Smooth muscle cell of bladder (primary cell): ENCODE measurements around the gene CSKMT. TPM values are rescaled to one million over a fixed set of nuclear protein-coding genes. Genes with fewer than 3 reads are reported as not detected.

ENCODE experiments used
- total RNA-seq: library from RNA; depleted of rRNA; stranded (reverse); fragments of >200 nt; gene quantifications from 2 replicates; pipeline ENCODE4 v1.2.3, GENCODE V29; 2014

The CSKMT gene, protein sequence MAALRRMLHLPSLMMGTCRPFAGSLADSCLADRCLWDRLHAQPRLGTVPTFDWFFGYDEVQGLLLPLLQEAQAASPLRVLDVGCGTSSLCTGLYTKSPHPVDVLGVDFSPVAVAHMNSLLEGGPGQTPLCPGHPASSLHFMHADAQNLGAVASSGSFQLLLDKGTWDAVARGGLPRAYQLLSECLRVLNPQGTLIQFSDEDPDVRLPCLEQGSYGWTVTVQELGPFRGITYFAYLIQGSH
- total RNA-seq, result 7.4 and 7.5 TPM in 2 replicates

DNA sequence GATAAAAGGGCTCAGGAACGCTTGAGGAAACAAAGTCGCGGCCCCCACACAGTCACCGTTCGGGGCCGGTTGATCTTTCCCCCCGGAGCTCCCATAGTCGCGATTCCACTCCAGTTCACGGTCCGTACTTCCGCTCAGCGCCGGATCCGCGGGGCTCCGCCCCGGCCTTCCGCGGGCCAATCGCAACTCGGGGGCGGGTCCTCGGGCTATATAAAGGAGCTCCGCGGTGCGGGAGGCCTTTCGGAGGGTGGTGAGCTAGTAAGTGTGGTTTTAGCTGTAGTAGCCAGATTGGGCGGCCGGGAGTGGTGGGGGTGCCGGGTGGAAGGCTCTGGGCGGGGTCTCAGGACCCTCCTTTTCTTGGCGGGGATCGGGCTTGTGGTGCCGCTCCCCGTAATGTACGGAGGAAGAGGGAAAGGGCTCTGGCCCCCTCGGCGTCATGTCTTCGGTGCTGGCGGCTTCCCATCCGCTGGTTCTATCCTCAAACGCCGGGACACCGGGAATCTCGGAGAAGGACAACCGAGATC is at the start of gene CSKMT, which contains the start of gene C11orf98:
Gene CSKMT (plus strand): TSS at position 238 of the 524 bp plus-strand sequence. CDS start 568 bp downstream, outside the sequence.
Gene C11orf98 (minus strand): TSS at position 136 of the 524 bp plus-strand sequence. CDS start 41 bp downstream, at position 95.

DNA sequence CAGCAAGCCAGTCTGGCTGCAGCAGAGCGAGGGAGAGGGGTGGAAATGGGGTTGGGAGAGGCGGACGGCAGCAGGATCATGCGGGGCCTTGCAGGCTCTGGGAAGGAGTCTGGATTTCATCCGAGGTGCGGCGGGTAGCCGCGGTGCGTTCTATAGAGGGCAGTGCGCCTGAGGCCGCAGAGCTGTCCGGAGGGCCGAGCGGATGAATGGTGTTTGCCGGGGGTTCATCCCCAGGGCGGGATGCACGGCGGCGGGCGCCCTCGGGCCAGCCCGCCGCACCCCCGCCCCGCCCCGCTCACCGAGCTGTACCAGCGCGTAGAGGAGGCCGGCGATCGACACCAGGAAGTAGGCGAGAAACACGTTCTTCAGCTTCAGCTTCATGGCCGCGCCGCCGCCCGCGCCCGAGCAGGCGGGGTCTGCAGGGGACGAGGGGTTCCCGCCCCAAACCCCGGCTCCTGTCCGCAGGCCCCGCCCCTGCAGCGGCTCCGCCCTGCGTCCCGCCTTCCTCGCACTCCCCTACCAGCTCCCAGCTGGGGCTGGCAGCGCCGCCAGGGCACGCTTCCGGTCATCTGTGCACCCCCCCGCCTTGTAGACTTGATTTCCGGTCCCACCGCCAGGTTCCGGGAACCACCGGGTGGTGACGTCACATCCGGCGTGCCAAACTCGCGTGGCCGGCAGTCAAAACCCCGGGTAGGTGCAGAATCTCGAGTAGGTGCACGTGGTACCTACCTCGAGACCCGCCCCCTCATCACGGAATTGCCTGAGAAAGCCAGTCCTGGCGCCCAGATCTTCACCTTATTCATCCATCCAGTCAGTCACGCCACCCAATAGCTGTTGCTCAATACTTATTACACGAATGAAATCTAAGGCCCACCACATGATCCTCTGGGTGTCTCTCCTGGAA is 43.3 kb upstream of the CSKMT start, which contains the start of gene B3GAT3:
Gene B3GAT3 (minus strand): TSS at position 420 of the 904 bp plus-strand sequence. CDS start 39 bp downstream, at position 381.

DNA sequence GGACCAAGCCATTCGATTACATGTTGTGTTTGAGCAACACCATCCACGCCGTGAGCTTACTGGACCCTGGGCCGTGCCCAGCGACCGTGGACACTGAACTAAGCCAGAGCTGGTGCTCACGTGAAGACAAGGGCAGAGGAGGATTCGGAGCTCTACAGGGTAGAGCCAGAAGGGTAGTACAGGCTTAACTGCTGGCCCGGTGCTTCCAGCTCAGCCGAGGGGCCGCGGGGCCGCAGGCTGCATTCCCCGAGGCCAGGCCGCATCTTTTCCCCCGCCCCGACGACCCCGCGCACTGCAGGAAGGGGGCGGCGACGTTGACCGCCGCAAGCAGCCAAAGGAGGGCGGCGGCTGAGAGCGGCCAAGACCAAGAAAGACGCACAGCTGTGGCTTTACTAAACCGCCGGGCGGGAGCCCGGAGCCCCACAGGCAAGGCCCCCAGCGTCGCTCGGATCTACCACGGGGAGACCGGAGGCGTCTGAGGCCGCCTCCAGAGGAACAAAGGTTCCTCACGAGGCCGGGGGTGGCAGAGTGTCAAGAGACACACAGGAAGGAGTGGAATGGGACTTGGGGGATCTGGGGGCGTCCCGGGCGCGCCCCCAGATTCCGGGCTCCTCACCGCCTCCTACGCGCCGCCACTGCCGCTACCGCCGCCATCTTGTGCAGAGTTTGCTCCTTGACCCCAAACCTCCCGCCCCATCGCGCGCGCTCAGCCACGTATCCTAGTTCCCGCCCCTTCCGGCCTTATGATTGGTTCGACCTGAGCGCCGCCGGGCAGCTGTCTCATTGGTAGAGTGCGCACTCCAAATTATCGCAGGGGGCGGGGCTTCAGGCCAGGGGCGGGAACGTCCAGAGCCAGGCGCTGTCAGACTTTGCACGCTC is 18.9 kb upstream of the CSKMT start, which contains the start of gene GANAB:
Gene GANAB (minus strand): TSS at position 668 of the 879 bp plus-strand sequence. CDS start 14 bp downstream, at position 654.

DNA sequence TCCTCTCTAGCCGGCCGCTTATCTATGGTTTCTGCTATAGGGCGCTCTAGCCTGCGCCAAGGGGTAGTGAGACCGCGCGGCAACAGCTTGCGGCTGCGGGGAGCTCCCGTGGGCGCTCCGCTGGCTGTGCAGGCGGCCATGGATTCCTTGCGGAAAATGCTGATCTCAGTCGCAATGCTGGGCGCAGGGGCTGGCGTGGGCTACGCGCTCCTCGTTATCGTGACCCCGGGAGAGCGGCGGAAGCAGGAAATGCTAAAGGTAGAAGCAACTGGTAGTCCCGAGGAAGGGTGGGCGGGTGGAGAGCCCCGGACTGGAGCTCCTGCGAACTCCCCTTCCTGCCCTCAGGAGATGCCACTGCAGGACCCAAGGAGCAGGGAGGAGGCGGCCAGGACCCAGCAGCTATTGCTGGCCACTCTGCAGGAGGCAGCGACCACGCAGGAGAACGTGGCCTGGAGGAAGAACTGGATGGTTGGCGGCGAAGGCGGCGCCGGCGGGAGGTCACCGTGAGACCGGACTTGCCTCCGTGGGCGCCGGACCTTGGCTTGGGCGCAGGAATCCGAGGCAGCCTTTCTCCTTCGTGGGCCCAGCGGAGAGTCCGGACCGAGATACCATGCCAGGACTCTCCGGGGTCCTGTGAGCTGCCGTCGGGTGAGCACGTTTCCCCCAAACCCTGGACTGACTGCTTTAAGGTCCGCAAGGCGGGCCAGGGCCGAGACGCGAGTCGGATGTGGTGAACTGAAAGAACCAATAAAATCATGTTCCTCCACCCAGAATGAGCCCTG is 6.7 kb downstream of the CSKMT start, which contains the start of the genes LBHD1 and UQCC3:
Gene LBHD1 (minus strand): TSS at position 660 of the 782 bp plus-strand sequence. CDS start 2,236 bp downstream, outside the sequence.
Gene UQCC3 (plus strand): TSS at position 66 of the 782 bp plus-strand sequence. CDS start 73 bp downstream, at position 139.

DNA sequence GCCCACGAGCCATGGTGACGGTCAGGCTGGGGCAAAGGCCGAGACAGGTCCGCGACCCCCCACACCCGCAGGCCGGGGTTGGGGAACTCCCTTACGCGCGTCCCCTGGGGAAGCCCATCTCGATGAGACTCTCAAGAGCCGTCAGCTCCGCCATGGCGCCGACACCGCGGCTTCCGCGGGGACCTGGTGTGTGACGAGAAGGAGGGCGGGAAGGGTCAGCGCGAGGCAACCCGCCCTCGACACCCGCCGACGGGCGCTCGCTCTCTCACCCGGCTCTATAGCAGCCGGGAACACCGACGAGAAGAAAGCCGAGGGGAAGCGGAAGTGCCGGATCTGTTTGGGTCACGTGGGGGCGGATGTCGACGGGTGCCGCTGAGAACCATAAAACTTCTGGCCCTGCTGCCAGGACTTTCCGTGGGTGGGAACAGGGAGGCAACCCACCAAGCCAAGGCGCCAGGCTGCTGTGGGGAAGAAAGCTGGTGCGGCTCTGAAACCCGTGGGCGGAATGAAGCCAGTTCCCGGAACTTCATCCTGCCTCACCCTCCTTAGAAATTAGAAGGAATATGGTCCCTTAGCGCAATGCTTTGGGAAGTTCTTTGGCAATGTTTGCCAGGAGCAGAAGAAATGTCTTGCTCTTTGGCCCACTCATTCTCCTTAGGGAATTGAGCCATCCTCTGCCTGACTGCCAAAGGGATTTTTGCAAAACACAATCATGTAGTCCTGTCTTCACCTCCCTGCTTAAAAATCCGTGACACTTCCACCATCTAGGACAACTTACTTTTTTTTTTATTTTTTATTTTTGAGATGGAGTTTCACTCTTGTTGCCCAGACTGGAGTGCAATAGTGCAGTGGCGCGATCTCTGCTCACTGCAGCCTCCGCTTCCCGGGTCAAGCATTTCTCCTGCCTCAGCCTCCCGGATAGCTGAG is 13.9 kb downstream of the CSKMT start, which contains the start of gene UBXN1:
Gene UBXN1 (minus strand): TSS at position 304 of the 927 bp plus-strand sequence. CDS start 150 bp downstream, at position 154.

DNA sequence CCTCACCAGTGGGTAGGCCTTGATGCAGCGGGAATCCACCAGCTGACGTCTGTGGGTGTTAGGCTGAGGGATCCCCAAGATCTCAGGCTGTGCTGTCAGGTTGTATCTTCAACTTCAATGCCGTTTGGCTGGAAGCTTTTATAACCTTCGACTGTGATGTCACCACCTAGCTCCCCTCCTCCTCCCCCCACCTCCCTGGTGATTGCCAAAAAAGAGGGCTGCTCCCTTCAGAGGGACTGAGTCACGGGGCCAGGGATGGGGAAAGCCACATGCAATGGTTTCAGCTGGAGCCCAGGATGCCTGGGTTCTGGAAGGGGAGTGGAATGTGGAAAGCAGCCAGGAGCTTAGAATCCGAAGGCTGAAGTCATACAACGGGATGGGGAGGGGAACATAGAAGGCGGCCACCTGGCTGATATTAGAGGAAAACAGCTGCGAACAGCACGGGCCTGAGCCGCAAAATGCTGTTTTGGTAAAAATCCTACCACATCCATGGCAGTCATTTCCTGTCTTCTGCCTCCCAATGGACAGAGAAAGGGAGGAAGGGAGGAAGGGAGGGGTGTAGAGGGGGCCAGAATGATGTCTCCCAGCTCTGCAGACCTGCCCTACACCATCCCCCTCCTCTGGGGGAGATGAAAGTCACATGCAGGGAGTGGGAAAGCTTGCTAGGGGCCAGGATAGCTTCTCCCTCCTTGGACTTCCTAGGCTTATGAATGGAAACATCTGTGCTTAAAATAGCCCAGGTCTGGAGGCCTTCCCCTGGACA is 24.5 kb downstream of the CSKMT start, which contains the start of gene LRRN4CL:
Gene LRRN4CL (minus strand): TSS at position 110 of the 763 bp plus-strand sequence. CDS start 1,022 bp downstream, outside the sequence.

DNA sequence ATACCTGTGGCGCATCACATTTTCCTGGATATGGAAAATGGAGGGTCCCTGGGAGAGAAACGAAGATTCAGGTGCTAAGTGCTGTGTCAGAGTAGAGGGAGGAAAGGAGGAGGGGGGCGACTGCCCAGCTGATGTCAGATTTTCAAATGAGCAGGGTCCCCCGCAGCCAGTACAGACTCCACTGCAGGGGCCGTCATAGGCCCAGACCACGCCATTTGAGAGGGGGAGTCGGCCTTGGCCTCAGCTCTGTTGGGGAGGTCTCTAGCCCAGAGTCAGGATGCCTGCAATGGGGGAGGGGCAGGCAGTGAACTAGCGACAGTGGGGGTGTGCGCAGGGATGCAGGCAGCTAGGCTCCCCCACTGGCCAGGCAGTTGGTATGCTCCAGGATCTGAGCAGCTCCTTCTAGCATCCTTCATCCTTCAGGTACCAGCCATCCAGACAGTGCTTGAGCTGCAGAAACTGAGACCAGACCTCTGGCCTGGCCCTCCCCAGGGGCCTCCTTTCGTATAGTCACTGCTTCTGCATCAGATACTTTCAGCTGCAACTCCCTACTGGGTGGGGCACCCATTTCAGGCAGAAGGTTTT is 42.3 kb downstream of the CSKMT start, which contains the start of the genes BSCL2 and GNG3:
Gene BSCL2 (minus strand): TSS at position 148 of the 585 bp plus-strand sequence. CDS start 229 bp downstream, outside the sequence.
Gene GNG3 (plus strand): TSS at position 400 of the 585 bp plus-strand sequence. CDS start 620 bp downstream, outside the sequence.

Other genes with a start within 250 kb of the CSKMT start
- not detected in 2 replicates for gene SCGB1A1, start 246.3 kb upstream of the CSKMT start, total RNA-seq
- 388 and 488 TPM in 2 replicates for gene AHNAK, start 118.5 kb upstream of the CSKMT start, total RNA-seq
- 1,708 and 1,734 TPM in 2 replicates for gene EEF1G, start 91.4 kb upstream of the CSKMT start, total RNA-seq
- 4.8 and 6.7 TPM in 2 replicates for gene TUT1, start 73.8 kb upstream of the CSKMT start, total RNA-seq
- 110 and 118 TPM in 2 replicates for gene MTA2, start 63.4 kb upstream of the CSKMT start, total RNA-seq
- gene EML3, start 52.5 kb upstream of the CSKMT start, total RNA-seq, result 12.8 and 14.3 TPM in 2 replicates
- gene ROM1, start 52.1 kb upstream of the CSKMT start, total RNA-seq, result 5.5 and 7.8 TPM in 2 replicates
- gene B3GAT3, start 43.3 kb upstream of the CSKMT start, total RNA-seq, result 22.3 and 35.2 TPM in 2 replicates
- 249 and 288 TPM in 2 replicates for gene GANAB, start 18.7 kb upstream of the CSKMT start, total RNA-seq
- gene INTS5, start 12.0 kb upstream of the CSKMT start, total RNA-seq, result 15.1 and 22.9 TPM in 2 replicates
- gene C11orf98, start 102 bp upstream of the CSKMT start, total RNA-seq, result 39.7 and 43.3 TPM in 2 replicates
- 11.7 and 12.1 TPM in 2 replicates for gene UQCC3, start 6.4 kb downstream of the CSKMT start, total RNA-seq
- 2.4 and 3.0 TPM in 2 replicates for gene LBHD1, start 7.0 kb downstream of the CSKMT start, total RNA-seq
- gene UBXN1, start 13.8 kb downstream of the CSKMT start, total RNA-seq, result 193 and 199 TPM in 2 replicates
- gene LRRN4CL, start 24.2 kb downstream of the CSKMT start, total RNA-seq, result 10.6 and 11.7 TPM in 2 replicates
- 58.3 and 73.6 TPM in 2 replicates for gene BSCL2, start 42.1 kb downstream of the CSKMT start, total RNA-seq
- not detected in 2 replicates for gene GNG3, start 42.4 kb downstream of the CSKMT start, total RNA-seq
- gene HNRNPUL2, start 62.1 kb downstream of the CSKMT start, total RNA-seq, result 7.3 and 9.7 TPM in 2 replicates
- gene TTC9C, start 63.2 kb downstream of the CSKMT start, total RNA-seq, result 34.0 and 37.4 TPM in 2 replicates
- gene ZBTB3, start 88.8 kb downstream of the CSKMT start, total RNA-seq, result 9.7 and 12.7 TPM in 2 replicates
- 62.2 and 77.1 TPM in 2 replicates for gene POLR2G, start 96.3 kb downstream of the CSKMT start, total RNA-seq
- 12.1 and 19.1 TPM in 2 replicates for gene TAF6L, start 106.1 kb downstream of the CSKMT start, total RNA-seq
- 35.7 and 38.4 TPM in 2 replicates for gene TMEM179B, start 122.1 kb downstream of the CSKMT start, total RNA-seq
- gene TMEM223, start 126.7 kb downstream of the CSKMT start, total RNA-seq, result 12.8 and 16.0 TPM in 2 replicates
- gene NXF1, start 140.1 kb downstream of the CSKMT start, total RNA-seq, result 9.7 and 21.1 TPM in 2 replicates
- gene STX5, start 166.7 kb downstream of the CSKMT start, total RNA-seq, result 46.2 and 49.9 TPM in 2 replicates
- gene TEX54, start 167.5 kb downstream of the CSKMT start, total RNA-seq, result not detected in 2 replicates
- gene WDR74, start 174.3 kb downstream of the CSKMT start, total RNA-seq, result 51.0 and 77.9 TPM in 2 replicates
- gene SLC3A2, start 215.6 kb downstream of the CSKMT start, total RNA-seq, result 210 and 296 TPM in 2 replicates